PFSK-1 (cell line): Measurements from ENCODE around the gene LSM4. TPM values are rescaled to one million over a fixed set of nuclear protein-coding genes. Genes with fewer than 3 reads are reported as not detected.

ENCODE experiments used
- FOXP2 ChIP-seq: optimal IDR thresholded peaks from 2 replicates; pipeline ENCODE3; 2011; ENCODE audit warnings: borderline replicate concordance, control low read depth, inconsistent platforms; ENCODE audit not compliant: insufficient read depth; ENCODE audit errors: extremely low read length, extremely low read depth
- POLR2AphosphoS5 ChIP-seq: IDR thresholded peaks from 2 replicates; pipeline ENCODE4 v1.6.1; 2012; ENCODE audit warnings: low read depth, mild to moderate bottlenecking, control low read depth, low read length, moderate library complexity
- SIN3A ChIP-seq: IDR thresholded peaks from 2 replicates; pipeline ENCODE4 v1.6.1; 2012; ENCODE audit warnings: mild to moderate bottlenecking, low read length, moderate library complexity, borderline replicate concordance; ENCODE audit not compliant: insufficient read depth
- TAF1 ChIP-seq: IDR thresholded peaks from 2 replicates; pipeline ENCODE4 v1.6.1; 2012; ENCODE audit warnings: low read length, control low read depth, borderline replicate concordance; ENCODE audit not compliant: insufficient read depth
- polyA plus RNA-seq: library from polyadenylated mRNA; unstranded; fragments of >200 nt; gene quantifications from one replicate; pipeline ENCODE4 v1.2.1, GENCODE V29; 2012; ENCODE audit warnings: low read depth, missing spikeins; ENCODE audit not compliant: insufficient read length
- TF ChIP-seq, protein P1 (sequence below), 2 experiments: IDR thresholded peaks; 2 replicates each; pipeline versions ENCODE4 v1.6.1 to v1.8.0; 2011 to 2012; ENCODE audit warnings: low read depth in 2 of 2, low read length in 2 of 2, control low read depth in 1 of 2, inconsistent platforms in 1 of 2, mild to moderate bottlenecking in 1 of 2, moderate library complexity in 1 of 2; ENCODE audit not compliant: insufficient read depth in 1 of 2

The LSM4 gene
- 257 TPM for polyA plus RNA-seq

DNA sequence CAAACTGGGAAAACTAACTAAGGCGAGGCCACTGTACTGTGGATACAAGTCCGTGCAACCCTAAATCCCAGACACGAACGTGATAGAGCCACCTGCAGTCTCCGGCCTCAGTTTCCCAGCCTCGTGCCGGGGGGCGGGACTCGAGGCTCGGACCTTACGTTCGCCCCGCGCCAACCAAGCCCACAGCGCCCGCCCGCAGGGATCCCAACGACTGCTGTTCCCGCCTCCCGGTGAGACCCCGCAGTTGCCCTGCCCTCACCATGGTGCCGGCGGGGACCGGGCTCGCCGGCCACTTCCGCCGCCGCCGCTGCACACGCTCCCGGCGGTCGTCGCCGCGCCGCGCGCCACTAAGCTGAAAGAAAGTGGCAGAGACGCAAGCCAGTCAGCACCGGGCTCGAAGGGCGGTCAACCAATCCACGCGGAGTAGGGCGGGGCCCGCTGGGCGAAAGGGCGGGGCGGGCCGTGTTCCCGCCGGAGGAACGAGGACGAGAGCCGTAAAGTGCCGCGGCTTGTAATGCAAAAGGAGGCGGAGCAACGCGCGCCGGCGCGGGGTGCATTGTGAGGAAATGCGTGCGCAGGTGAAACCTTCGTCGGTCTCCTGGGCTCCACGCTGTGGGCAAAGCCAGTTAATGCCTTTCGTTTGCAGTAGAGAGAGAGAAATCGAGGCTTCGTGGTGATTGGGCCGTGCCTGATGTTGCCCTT is at the start of gene LSM4:
Gene LSM4, minus strand, starts transcription at position 318 of the 702 bp plus-strand sequence. Its CDS starts 56 bp downstream, at position 262.
- no peak for TF ChIP-seq TAF1
- TF ChIP-seq, protein P1, sequence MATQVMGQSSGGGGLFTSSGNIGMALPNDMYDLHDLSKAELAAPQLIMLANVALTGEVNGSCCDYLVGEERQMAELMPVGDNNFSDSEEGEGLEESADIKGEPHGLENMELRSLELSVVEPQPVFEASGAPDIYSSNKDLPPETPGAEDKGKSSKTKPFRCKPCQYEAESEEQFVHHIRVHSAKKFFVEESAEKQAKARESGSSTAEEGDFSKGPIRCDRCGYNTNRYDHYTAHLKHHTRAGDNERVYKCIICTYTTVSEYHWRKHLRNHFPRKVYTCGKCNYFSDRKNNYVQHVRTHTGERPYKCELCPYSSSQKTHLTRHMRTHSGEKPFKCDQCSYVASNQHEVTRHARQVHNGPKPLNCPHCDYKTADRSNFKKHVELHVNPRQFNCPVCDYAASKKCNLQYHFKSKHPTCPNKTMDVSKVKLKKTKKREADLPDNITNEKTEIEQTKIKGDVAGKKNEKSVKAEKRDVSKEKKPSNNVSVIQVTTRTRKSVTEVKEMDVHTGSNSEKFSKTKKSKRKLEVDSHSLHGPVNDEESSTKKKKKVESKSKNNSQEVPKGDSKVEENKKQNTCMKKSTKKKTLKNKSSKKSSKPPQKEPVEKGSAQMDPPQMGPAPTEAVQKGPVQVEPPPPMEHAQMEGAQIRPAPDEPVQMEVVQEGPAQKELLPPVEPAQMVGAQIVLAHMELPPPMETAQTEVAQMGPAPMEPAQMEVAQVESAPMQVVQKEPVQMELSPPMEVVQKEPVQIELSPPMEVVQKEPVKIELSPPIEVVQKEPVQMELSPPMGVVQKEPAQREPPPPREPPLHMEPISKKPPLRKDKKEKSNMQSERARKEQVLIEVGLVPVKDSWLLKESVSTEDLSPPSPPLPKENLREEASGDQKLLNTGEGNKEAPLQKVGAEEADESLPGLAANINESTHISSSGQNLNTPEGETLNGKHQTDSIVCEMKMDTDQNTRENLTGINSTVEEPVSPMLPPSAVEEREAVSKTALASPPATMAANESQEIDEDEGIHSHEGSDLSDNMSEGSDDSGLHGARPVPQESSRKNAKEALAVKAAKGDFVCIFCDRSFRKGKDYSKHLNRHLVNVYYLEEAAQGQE (IDR thresholded peaks at IDR 0.05; ENCODE audit: insufficient read depth in 1 of 2, low read depth in 2 of 2, low read length in 2 of 2), result peak in 1 of 2 experiments; percentile 38; a peak in 1 of 4 replicates
- TF ChIP-seq FOXP2, result peak; percentile 33
- TF ChIP-seq POLR2AphosphoS5, result peak; percentile 64; the same call in 1 of the 2 replicates

DNA sequence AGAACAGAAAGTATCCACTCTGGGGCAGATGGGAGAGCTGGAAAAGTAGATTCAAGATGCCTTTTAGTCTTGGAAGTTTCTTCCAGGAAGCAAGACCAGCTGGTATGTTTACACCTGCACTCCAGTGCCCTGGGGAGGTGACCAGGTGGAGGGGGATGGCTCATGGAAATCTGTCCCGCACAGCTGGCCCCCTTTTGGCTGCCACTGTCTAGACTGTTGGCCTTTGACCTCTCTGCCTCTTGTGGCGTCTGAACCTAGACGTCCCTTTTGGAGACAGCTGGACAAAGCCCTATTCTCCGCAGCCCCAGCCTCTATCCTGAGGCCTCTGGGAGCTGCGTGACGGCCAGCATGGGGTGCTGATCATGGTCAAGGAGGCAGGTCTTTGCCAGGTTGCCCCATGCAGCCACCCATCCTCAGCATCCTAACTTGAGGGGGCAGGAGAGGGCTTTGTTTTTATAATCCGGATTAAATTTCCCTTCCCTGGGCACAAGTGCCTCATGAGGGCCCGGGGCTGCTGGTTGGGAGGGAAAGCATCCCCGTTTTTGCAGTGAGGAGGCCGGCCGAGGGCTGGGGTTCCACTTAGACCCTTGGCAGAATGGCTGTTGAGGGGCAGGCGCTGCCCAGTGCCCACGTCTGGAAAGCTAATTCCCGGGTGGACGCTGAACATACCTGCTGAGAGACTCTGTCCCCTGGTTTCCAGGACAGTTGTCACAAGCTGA is 45.8 kb upstream of the LSM4 start:
- no peak for TF ChIP-seq FOXP2
- TF ChIP-seq POLR2AphosphoS5, result no peak
- TF ChIP-seq, protein P1 (IDR thresholded peaks at IDR 0.05; ENCODE audit: insufficient read depth in 1 of 2, low read depth in 2 of 2, low read length in 2 of 2), result no peak
- TF ChIP-seq TAF1, result no peak
- TF ChIP-seq SIN3A, result no peak

DNA sequence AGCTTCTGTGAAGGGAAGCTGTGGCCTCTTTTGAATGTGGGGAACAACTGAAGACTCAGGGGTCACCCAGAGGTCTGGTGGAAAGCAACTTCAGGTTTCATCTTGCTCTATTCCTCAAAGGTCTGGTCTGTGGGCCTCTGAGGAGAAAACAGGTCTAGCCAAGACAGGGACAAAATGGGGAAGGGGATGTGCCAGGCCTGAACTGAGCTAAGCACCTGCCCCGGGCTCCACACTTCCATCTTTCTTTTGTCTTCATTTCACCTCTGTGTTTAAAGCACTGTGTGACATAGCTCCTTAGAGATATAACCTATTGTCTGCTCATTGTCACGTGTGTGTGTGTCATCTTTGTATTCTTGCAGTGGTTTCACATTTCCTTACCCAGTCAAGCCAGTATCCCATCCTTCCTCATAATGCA is 43.2 kb upstream of the LSM4 start:
- no peak for TF ChIP-seq SIN3A
- TF ChIP-seq FOXP2, result no peak
- no peak for TF ChIP-seq POLR2AphosphoS5
- TF ChIP-seq TAF1, result no peak
- TF ChIP-seq, protein P1 (IDR thresholded peaks at IDR 0.05; ENCODE audit: insufficient read depth in 1 of 2, low read depth in 2 of 2, low read length in 2 of 2), result no peak

DNA sequence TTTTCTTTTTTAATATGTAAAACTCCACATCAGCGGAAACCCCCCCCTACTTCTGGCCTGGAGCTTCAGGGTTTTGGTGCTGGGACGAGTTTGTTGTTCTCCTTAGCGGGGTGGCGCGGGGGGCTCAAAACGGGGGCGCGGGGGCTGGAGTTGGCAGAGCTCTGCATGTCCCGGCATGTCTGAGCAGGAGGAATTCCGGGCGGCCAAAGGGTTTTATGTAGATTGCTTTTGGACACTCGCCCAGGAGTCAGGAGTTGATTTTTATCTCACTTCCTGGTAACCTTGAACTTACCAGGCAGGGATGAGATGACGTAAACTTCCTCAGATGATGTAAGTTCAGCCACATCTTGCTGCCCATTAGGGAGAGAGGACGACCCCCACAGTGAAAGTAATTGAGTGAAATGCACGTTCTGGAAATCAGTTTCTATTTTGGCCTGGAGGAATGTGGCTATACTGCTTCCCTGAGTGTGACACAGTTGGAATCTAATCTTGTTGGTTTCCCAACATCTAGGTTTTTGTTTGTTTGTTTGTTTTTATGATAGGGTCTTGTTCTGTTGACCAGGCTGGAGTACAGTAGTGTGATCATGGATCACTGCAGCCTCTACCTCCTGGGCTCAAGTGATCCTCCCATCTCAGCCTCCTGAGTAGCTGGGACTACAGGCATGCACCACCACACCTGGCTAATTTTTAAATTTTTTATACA is 42.1 kb upstream of the LSM4 start:
- TF ChIP-seq POLR2AphosphoS5 (peak; percentile 57), FOXP2 (peak; percentile 28), SIN3A (peak; percentile 45; the same call in 1 of the 2 replicates), TAF1 (0 out of 2 replicates have a peak, but pooled peaks have one; percentile 19)
- TF ChIP-seq, protein P1 (IDR thresholded peaks at IDR 0.05; ENCODE audit: insufficient read depth in 1 of 2, low read depth in 2 of 2, low read length in 2 of 2), result peak in 1 of 2 experiments; percentile 63; a peak in 1 of 4 replicates
